GM23338 (cell line): ENCODE data around the gene PYGO2. TPM values are rescaled to one million over a fixed set of nuclear protein-coding genes. Genes with fewer than 3 reads are reported as not detected.

ENCODE experiments used
- ATAC-seq: fragments of 200-7000 bp; cut with Tn5 transposase; 3 replicates; pipeline ENCODE4 v1.9.1; 2020
- DNase-seq: peaks from one replicate; pipeline ENCODE4 v3.0.0-alpha.2; 2015; ENCODE audit warnings: low spot score
- H2AFZ ChIP-seq: fragments of 200-600 bp; sonication (generic); 2 replicates; pipeline ENCODE4 v1.8.0; 2016; ENCODE audit warnings: antibody characterized with exemption, mild to moderate bottlenecking, moderate library complexity
- H3F3A ChIP-seq: fragments of 200-600 bp; sonication (generic); replicated peaks from 2 replicates; pipeline ENCODE4 v1.8.0; 2017; ENCODE audit warnings: antibody characterized with exemption, mixed run types, low read depth
- H3K27ac ChIP-seq: fragments of 200-600 bp; sonication (generic); 2 replicates; pipeline ENCODE4 v1.6.1; 2016; ENCODE audit warnings: low read depth
- H3K27me3 ChIP-seq: fragments of 200-600 bp; sonication (generic); 2 replicates; pipeline ENCODE4 v1.8.0; 2016; ENCODE audit warnings: mild to moderate bottlenecking, mixed run types, moderate library complexity; ENCODE audit not compliant: insufficient read depth
- H3K36me3 ChIP-seq: fragments of 200-600 bp; sonication (generic); 2 replicates; pipeline ENCODE4 v1.8.0; 2016; ENCODE audit warnings: mild to moderate bottlenecking; ENCODE audit not compliant: insufficient read depth
- H3K4me1 ChIP-seq: fragments of 200-600 bp; sonication (generic); 2 replicates; pipeline ENCODE4 v1.8.0; 2016; ENCODE audit warnings: mild to moderate bottlenecking, moderate library complexity; ENCODE audit not compliant: insufficient read depth
- H3K4me2 ChIP-seq: fragments of 200-600 bp; sonication (generic); 2 replicates; pipeline ENCODE4 v1.7.1; 2017; ENCODE audit warnings: mixed run types
- H3K4me3 ChIP-seq: fragments of 200-600 bp; sonication (generic); 2 replicates; pipeline ENCODE4 v1.6.1; 2016; ENCODE audit warnings: mixed run types
- H3K79me2 ChIP-seq: fragments of 200-600 bp; sonication (generic); replicated peaks from 2 replicates; pipeline ENCODE4 v1.8.0; 2017; ENCODE audit warnings: mild to moderate bottlenecking; ENCODE audit not compliant: insufficient read depth
- H3K9me2 ChIP-seq: fragments of 200-600 bp; sonication (generic); 2 replicates; pipeline ENCODE4 v1.8.0; 2017; ENCODE audit not compliant: insufficient read depth
- H4K20me1 ChIP-seq: fragments of 200-600 bp; sonication (generic); replicated peaks from 2 replicates; pipeline ENCODE4 v1.8.0; 2017; ENCODE audit warnings: mild to moderate bottlenecking; ENCODE audit not compliant: insufficient read depth
- H3K27ac Mint-ChIP-seq: 2 replicates; pipeline ENCODE4 v1.8.0; 2020; ENCODE audit warnings: inconsistent platforms, mild to moderate bottlenecking, moderate library complexity, mixed read lengths
- H3K27me3 Mint-ChIP-seq: 3 replicates; pipeline ENCODE4 v1.8.0; 2022; ENCODE audit warnings: low read depth, mild to moderate bottlenecking, moderate library complexity, mixed read lengths, inconsistent platforms; ENCODE audit not compliant: insufficient read depth, poor library complexity
- H3K36me3 Mint-ChIP-seq: 3 replicates; pipeline ENCODE4 v1.8.0; 2021; ENCODE audit warnings: low read depth, mild to moderate bottlenecking, inconsistent platforms, moderate library complexity, mixed read lengths
- H3K4me1 Mint-ChIP-seq: 3 replicates; pipeline ENCODE4 v1.8.0; 2020; ENCODE audit warnings: mild to moderate bottlenecking, inconsistent platforms, mixed read lengths
- H3K4me3 Mint-ChIP-seq: 3 replicates; pipeline ENCODE4 v1.8.0; 2021; ENCODE audit warnings: moderate library complexity, mild to moderate bottlenecking, inconsistent platforms, mixed read lengths
- H3K9me3 Mint-ChIP-seq: 3 replicates; pipeline ENCODE4 v1.8.0; 2020; ENCODE audit warnings: moderate library complexity, mild to moderate bottlenecking, inconsistent platforms, mixed read lengths
- CREB1 ChIP-seq: fragments of 250-450 bp; sonication (Bioruptor Pico); IDR thresholded peaks from 2 replicates; pipeline ENCODE4 v1.5.0; 2020; ENCODE audit warnings: low read depth, mild to moderate bottlenecking, moderate library complexity
- CTCF ChIP-seq, 2 experiments: fragments of 200-600 bp in 1 of 2; sonication (generic) in 1 of 2; conservative IDR thresholded peaks; 2 replicates each; pipeline versions ENCODE4 v1.5.1 to v1.6.1; 2016 to 2017; ENCODE audit warnings: antibody characterized with exemption in 2 of 2, low read depth in 2 of 2, mild to moderate bottlenecking in 2 of 2, moderate library complexity in 1 of 2
- EZH2phosphoT487 ChIP-seq: fragments of 200-600 bp; sonication (generic); IDR thresholded peaks from one replicate; pipeline ENCODE4 v1.8.1; 2018; ENCODE audit warnings: antibody characterized with exemption; ENCODE audit not compliant: unreplicated experiment
- JUNB ChIP-seq: IDR thresholded peaks from one replicate; pipeline ENCODE4 v1.6.1; 2016; ENCODE audit warnings: antibody characterized with exemption; ENCODE audit not compliant: unreplicated experiment
- NANOG ChIP-seq: IDR thresholded peaks from 2 replicates; pipeline ENCODE4 v1.6.1; 2016; ENCODE audit warnings: antibody characterized with exemption, borderline replicate concordance
- POLR2AphosphoS5 ChIP-seq: IDR thresholded peaks from 2 replicates; pipeline ENCODE4 v1.6.1; 2016; ENCODE audit warnings: antibody characterized with exemption, low read depth
- REST ChIP-seq: IDR thresholded peaks from one replicate; pipeline ENCODE4 v1.6.1; 2018; ENCODE audit warnings: antibody characterized with exemption; ENCODE audit not compliant: unreplicated experiment
- ZNF114 ChIP-seq: fragments of 250-450 bp; sonication (Bioruptor Pico); IDR thresholded peaks from 2 replicates; pipeline ENCODE4 v1.5.0; 2020; ENCODE audit warnings: mild to moderate bottlenecking, moderate library complexity
- ZNF331 ChIP-seq: fragments of 250-450 bp; sonication (Bioruptor Pico); IDR thresholded peaks from 2 replicates; pipeline ENCODE4 v1.5.0; 2020; ENCODE audit warnings: low read depth, mild to moderate bottlenecking, moderate library complexity
- polyA plus RNA-seq: library from polyadenylated mRNA; unstranded; fragments of >200 nt; fragmentation: Nextera tagmentation; extraction: Ambion mirVana; gene quantifications from 2 replicates; pipeline ENCODE4 v1.2.1, GENCODE V29; 2016
- total RNA-seq: library from RNA; depleted of rRNA; stranded (reverse); fragments of >200 nt; shearing (Covaris generic); gene quantifications from 2 replicates; pipeline ENCODE4 v1.2.3, GENCODE V29; 2014
- TF ChIP-seq, protein P1 (sequence below): IDR thresholded peaks from 2 replicates; pipeline ENCODE4 v1.6.1; 2016; ENCODE audit warnings: antibody characterized with exemption

The PYGO2 gene
- total and polyA plus RNA-seq, 2 experiments from 2014 or later, result 11.0 to 29.0 TPM

GRCh38 chr1:154956544-154956941 is 5.0 kb downstream of the PYGO2 start:
- no peak for DNase-seq
- Histone ChIP-seq H3K27me3 (no peaks in the 10 kb centered on the region), H2AFZ (no peak overlapping the region), H3K4me1 (peaks cover 38% of the 10 kb centered on the region), H3K4me2 (peak overlapping the region; percentile 82), H4K20me1 (peaks cover 19% of the 10 kb centered on the region), H3F3A (peaks cover 24% of the 10 kb centered on the region), H3K79me2 (peaks cover 13% of the 10 kb centered on the region), H3K27ac (no peak overlapping the region), H3K4me3 (peak overlapping the region; percentile 50), H3K9me2 (no peaks in the 10 kb centered on the region), H3K36me3 (no peaks in the 10 kb centered on the region)
- H3K27me3 Mint-ChIP-seq, result peaks cover 38% of the 10 kb centered on the region
- peak overlapping the region; percentile 98 for H3K27ac Mint-ChIP-seq
- peaks cover 63% of the 10 kb centered on the region for H3K4me1 Mint-ChIP-seq
- no peak for TF ChIP-seq JUNB
- TF ChIP-seq CTCF (conservative IDR thresholded peaks at IDR 0.05; ENCODE audit: low read depth in 2 of 2), result no peak
- TF ChIP-seq ZNF114, result no peak
- no peak for TF ChIP-seq CREB1 (CRISPR knock-in tag)
- TF ChIP-seq, protein P1, sequence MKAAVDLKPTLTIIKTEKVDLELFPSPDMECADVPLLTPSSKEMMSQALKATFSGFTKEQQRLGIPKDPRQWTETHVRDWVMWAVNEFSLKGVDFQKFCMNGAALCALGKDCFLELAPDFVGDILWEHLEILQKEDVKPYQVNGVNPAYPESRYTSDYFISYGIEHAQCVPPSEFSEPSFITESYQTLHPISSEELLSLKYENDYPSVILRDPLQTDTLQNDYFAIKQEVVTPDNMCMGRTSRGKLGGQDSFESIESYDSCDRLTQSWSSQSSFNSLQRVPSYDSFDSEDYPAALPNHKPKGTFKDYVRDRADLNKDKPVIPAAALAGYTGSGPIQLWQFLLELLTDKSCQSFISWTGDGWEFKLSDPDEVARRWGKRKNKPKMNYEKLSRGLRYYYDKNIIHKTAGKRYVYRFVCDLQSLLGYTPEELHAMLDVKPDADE, result no peak
- TF ChIP-seq POLR2AphosphoS5, result 0 out of 2 replicates have a peak, but pooled peaks have one; percentile 0
- TF ChIP-seq NANOG, result no peak
- peak; percentile 24 for ATAC-seq
- H3K36me3 Mint-ChIP-seq, result peaks cover 24% of the 10 kb centered on the region
- H3K9me3 Mint-ChIP-seq, result no peaks in the 10 kb centered on the region
- peak overlapping the region; percentile 90 for H3K4me3 Mint-ChIP-seq

DNA sequence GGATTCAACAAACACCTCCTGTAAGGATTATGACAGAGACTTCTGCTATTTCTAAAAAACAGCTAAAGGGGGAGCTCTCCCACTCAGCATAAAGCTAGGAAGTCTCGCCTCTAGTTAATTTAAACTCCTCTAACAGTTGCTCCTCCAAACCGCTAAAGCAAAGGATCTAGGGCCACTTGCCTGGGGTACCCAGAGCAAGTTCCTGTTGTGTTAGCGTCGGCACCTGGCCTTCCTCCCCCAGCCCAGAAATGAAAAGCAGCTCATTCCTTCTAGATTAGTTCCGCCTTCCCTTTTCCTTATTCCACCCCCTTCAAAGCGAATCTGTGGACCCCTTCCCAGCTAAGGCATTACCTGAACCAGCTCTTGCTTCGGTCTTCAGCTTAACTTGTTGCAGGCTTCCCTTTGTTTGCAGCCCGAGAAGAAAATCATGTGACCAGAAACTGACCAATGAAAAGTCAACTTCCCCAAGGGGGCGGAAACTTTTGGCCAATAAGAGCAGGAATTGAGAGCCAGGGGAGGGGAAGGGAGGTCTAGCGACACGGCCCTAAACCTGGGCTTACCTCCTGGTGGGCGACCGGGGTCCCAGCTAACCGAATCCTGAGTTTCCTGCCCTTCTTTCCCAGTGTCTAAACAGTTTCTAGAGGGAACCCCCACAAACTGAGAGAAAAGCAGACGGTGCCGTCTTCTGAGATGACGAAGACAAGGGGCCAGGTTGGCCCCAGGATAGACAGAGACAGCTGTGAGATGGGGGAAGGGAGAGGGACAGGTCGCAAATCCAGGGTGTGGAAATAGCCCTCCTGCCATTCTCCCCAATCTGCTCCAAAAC is 5.7 kb downstream of the PYGO2 start, which contains the start of gene PBXIP1:
TSS of gene PBXIP1 (minus strand) at position 382 of the 826 bp plus-strand sequence. CDS start 2,378 bp downstream, outside the sequence.
- Histone ChIP-seq H3K27me3 (no peaks in the 10 kb centered on the region), H3K36me3 (no peaks in the 10 kb centered on the region), H2AFZ (no peak within 1 kb of the TSS), H3K4me2 (peak within 1 kb of the TSS; percentile 82), H4K20me1 (peaks cover 18% of the 10 kb centered on the region), H3K79me2 (peaks cover 12% of the 10 kb centered on the region), H3F3A (peaks cover 20% of the 10 kb centered on the region), H3K4me3 (peak within 1 kb of the TSS; percentile 50), H3K27ac (peak within 1 kb of the TSS; percentile 88), H3K4me1 (peaks cover 37% of the 10 kb centered on the region), H3K9me2 (no peaks in the 10 kb centered on the region)
- Mint-ChIP-seq H3K4me1 (peaks cover 61% of the 10 kb centered on the region), H3K27ac (peak within 1 kb of the TSS; percentile 98), H3K4me3 (peak within 1 kb of the TSS; percentile 90), H3K9me3 (no peaks in the 10 kb centered on the region), H3K36me3 (peaks cover 21% of the 10 kb centered on the region), H3K27me3 (peaks cover 37% of the 10 kb centered on the region)
- DNase-seq (peak; percentile 99), ATAC-seq (peak; percentile 83)
- no peak for TF ChIP-seq NANOG
- TF ChIP-seq REST, result no peak
- TF ChIP-seq, protein P1, result no peak
- TF ChIP-seq POLR2AphosphoS5, result peak; percentile 58; the same call in 1 of the 2 replicates
- no peak for TF ChIP-seq ZNF331 (CRISPR knock-in tag)
- TF ChIP-seq JUNB, result no peak
- TF ChIP-seq CREB1 (CRISPR knock-in tag), result peak; percentile 18; the same call in 1 of the 2 replicates
- TF ChIP-seq EZH2phosphoT487, result no peak
- TF ChIP-seq ZNF114, result no peak
- peak; percentile 25 to 30 for TF ChIP-seq CTCF (conservative IDR thresholded peaks at IDR 0.05; ENCODE audit: low read depth in 2 of 2)
